Uterus (tissue), 2 donors: ENCODE results near the gene TTC14.

Experiments used
- CTCF ChIP-seq, 4 experiments: fragments of 200-600 bp in 2 of 4; fragments of 450-650 bp in 2 of 4; sonication (generic) in 2 of 4; IDR thresholded peaks; one replicate each; pipeline ENCODE4 v1.5.1; 2016 to 2019; ENCODE audit warnings: antibody characterized with exemption in 4 of 4, mild to moderate bottlenecking in 2 of 4, moderate library complexity in 1 of 4
- POLR2A ChIP-seq, 2 donors: fragments of 450-650 bp; IDR thresholded peaks; one replicate each; pipeline ENCODE4 v1.6.1; 2016; ENCODE audit warnings: antibody characterized with exemption in 2 of 2, mild to moderate bottlenecking in 1 of 2, moderate library complexity in 1 of 2

- no peak for TF ChIP-seq CTCF (IDR thresholded peaks at IDR 0.05)
- TF ChIP-seq POLR2A (IDR thresholded peaks at IDR 0.05) = no peak
These were observed 28.4 kb downstream of the TTC14 start for GRCh38 chr3:180630371-180630770.
